Neural cell (in vitro differentiated cells): ENCODE measurements around the gene PPFIA1. TPM values are rescaled to one million over a fixed set of nuclear protein-coding genes. Genes with fewer than 3 reads are reported as not detected.

ENCODE experiments used
- H2AFZ ChIP-seq: fragments of 200-600, 300-800 bp; sonication (generic), shearing (Covaris generic); 2 replicates; pipeline ENCODE4 v1.6.0; 2014; ENCODE audit warnings: low read depth, mild to moderate bottlenecking, antibody characterized with exemption, low read length, moderate library complexity
- H3F3A ChIP-seq: fragments of 200-600 bp; shearing (Covaris generic); 2 replicates; pipeline ENCODE4 v1.6.1; 2016; ENCODE audit warnings: mild to moderate bottlenecking, moderate library complexity, mixed read lengths, antibody characterized with exemption, low read length; ENCODE audit not compliant: insufficient read depth, poor library complexity, severe bottlenecking
- H3K27ac ChIP-seq: fragments of 200-600, 300-800 bp; sonication (generic), shearing (Covaris generic); 2 replicates; pipeline ENCODE4 v1.5.1; 2014; ENCODE audit warnings: mild to moderate bottlenecking, low read length, moderate library complexity
- H3K27me3 ChIP-seq: fragments of 300-800, 200-600 bp; sonication (generic), shearing (Covaris generic); 2 replicates; pipeline ENCODE4 v1.6.0; 2014; ENCODE audit warnings: mild to moderate bottlenecking, low read depth, low read length, moderate library complexity; ENCODE audit not compliant: insufficient read depth
- H3K36me3 ChIP-seq: fragments of 300-800, 200-600 bp; sonication (generic), shearing (Covaris generic); 2 replicates; pipeline ENCODE4 v1.5.1; 2014; ENCODE audit warnings: mild to moderate bottlenecking, antibody characterized with exemption, low read length, moderate library complexity; ENCODE audit not compliant: insufficient read depth
- H3K4me2 ChIP-seq: fragments of 300-800, 200-600 bp; sonication (generic), shearing (Covaris generic); 2 replicates; pipeline ENCODE4 v1.6.0; 2014; ENCODE audit warnings: mild to moderate bottlenecking, low read length
- H3K4me3 ChIP-seq: fragments of 300-800, 200-600 bp; sonication (generic), shearing (Covaris generic); 2 replicates; pipeline ENCODE4 v1.5.1; 2014; ENCODE audit warnings: mild to moderate bottlenecking, low read length, moderate library complexity
- H3K79me2 ChIP-seq: fragments of 200-600 bp; shearing (Covaris generic); replicated peaks from 2 replicates; pipeline ENCODE4 v1.6.0; 2014; ENCODE audit warnings: mild to moderate bottlenecking, low read length, moderate library complexity; ENCODE audit not compliant: insufficient read depth
- H3K9ac ChIP-seq: fragments of 300-800, 200-600 bp; sonication (generic), shearing (Covaris generic); 2 replicates; pipeline ENCODE4 v1.6.1; 2016; ENCODE audit warnings: mild to moderate bottlenecking, low read length, mixed read lengths
- H3K9me2 ChIP-seq: fragments of 200-600 bp; shearing (Covaris generic); 2 replicates; pipeline ENCODE4 v1.6.1; 2016; ENCODE audit warnings: mild to moderate bottlenecking, low read length, mixed read lengths; ENCODE audit not compliant: insufficient read depth
- H3K9me3 ChIP-seq: fragments of 200-600, 300-800 bp; sonication (generic), shearing (Covaris generic); 2 replicates; pipeline ENCODE4 v1.6.1; 2016; ENCODE audit warnings: mild to moderate bottlenecking, mixed run types, low read length, moderate library complexity, mixed read lengths
- H4K20me1 ChIP-seq: fragments of 200-600 bp; shearing (Covaris generic); 2 replicates; pipeline ENCODE4 v1.6.1; 2016; ENCODE audit warnings: mild to moderate bottlenecking, mixed run types; ENCODE audit not compliant: insufficient read depth
- EP300 ChIP-seq: fragments of 450-650 bp; conservative IDR thresholded peaks from 2 replicates; pipeline ENCODE4 v1.6.1; 2014; ENCODE audit warnings: antibody characterized with exemption, mild to moderate bottlenecking, moderate library complexity; ENCODE audit not compliant: poor library complexity, severe bottlenecking
- EZH2 ChIP-seq: fragments of 200-600, 300-800 bp; shearing (Covaris generic), sonication (generic); IDR thresholded peaks from 2 replicates; pipeline ENCODE4 v1.6.1; 2014; ENCODE audit warnings: antibody characterized with exemption, low read length, borderline replicate concordance, mild to moderate bottlenecking; ENCODE audit not compliant: insufficient read depth, poor library complexity, severe bottlenecking
- MXI1 ChIP-seq: fragments of 450-650 bp; conservative IDR thresholded peaks from 2 replicates; pipeline ENCODE4 v1.6.1; 2014; ENCODE audit warnings: antibody characterized with exemption, mild to moderate bottlenecking; ENCODE audit not compliant: poor library complexity, severe bottlenecking
- POLR2AphosphoS5 ChIP-seq: IDR thresholded peaks from 2 replicates; pipeline ENCODE4 v1.6.1; 2012
- RAD21 ChIP-seq: fragments of 450-650 bp; conservative IDR thresholded peaks from 2 replicates; pipeline ENCODE4 v1.6.1; 2014; ENCODE audit warnings: antibody characterized with exemption, mild to moderate bottlenecking, moderate library complexity
- SMC3 ChIP-seq: fragments of 450-650 bp; conservative IDR thresholded peaks from 2 replicates; pipeline ENCODE4 v1.6.1; 2014; ENCODE audit warnings: antibody characterized with exemption, mild to moderate bottlenecking, moderate library complexity; ENCODE audit not compliant: poor library complexity
- TAF1 ChIP-seq: IDR thresholded peaks from 2 replicates; pipeline ENCODE4 v1.6.1; 2012; ENCODE audit warnings: low read depth
- polyA plus RNA-seq: library from polyadenylated mRNA; depleted of rRNA; stranded (reverse); fragments of >200 nt; gene quantifications from 2 replicates; pipeline ENCODE4 v1.2.3, GENCODE V29; 2014
- TF ChIP-seq, protein P1 (sequence below): IDR thresholded peaks from 2 replicates; pipeline ENCODE4 v1.6.1; 2012; ENCODE audit warnings: borderline replicate concordance
- TF ChIP-seq, protein P2 (sequence below): fragments of 450-650 bp; IDR thresholded peaks from 2 replicates; pipeline ENCODE4 v1.5.1; 2014; ENCODE audit warnings: antibody characterized with exemption, mild to moderate bottlenecking, moderate library complexity; ENCODE audit not compliant: poor library complexity, severe bottlenecking

PPFIA1 gene
- polyA plus RNA-seq, 1 donor from 2014 or later = 48.9 TPM

- no peaks in the 10 kb centered on the region for H3F3A ChIP-seq
- H3K4me3 ChIP-seq = no peak overlapping the region
- H2AFZ ChIP-seq = no peak overlapping the region
- no peaks in the 10 kb centered on the region for H3K79me2 ChIP-seq
- TF ChIP-seq EZH2 = no peak
- no peak for TF ChIP-seq RAD21
- TF ChIP-seq SMC3 = no peak
- TF ChIP-seq MXI1 = no peak
- no peak for TF ChIP-seq TAF1
- TF ChIP-seq POLR2AphosphoS5 = no peak
- TF ChIP-seq, protein P1, sequence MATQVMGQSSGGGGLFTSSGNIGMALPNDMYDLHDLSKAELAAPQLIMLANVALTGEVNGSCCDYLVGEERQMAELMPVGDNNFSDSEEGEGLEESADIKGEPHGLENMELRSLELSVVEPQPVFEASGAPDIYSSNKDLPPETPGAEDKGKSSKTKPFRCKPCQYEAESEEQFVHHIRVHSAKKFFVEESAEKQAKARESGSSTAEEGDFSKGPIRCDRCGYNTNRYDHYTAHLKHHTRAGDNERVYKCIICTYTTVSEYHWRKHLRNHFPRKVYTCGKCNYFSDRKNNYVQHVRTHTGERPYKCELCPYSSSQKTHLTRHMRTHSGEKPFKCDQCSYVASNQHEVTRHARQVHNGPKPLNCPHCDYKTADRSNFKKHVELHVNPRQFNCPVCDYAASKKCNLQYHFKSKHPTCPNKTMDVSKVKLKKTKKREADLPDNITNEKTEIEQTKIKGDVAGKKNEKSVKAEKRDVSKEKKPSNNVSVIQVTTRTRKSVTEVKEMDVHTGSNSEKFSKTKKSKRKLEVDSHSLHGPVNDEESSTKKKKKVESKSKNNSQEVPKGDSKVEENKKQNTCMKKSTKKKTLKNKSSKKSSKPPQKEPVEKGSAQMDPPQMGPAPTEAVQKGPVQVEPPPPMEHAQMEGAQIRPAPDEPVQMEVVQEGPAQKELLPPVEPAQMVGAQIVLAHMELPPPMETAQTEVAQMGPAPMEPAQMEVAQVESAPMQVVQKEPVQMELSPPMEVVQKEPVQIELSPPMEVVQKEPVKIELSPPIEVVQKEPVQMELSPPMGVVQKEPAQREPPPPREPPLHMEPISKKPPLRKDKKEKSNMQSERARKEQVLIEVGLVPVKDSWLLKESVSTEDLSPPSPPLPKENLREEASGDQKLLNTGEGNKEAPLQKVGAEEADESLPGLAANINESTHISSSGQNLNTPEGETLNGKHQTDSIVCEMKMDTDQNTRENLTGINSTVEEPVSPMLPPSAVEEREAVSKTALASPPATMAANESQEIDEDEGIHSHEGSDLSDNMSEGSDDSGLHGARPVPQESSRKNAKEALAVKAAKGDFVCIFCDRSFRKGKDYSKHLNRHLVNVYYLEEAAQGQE = no peak
- no peak for TF ChIP-seq EP300
- TF ChIP-seq, protein P2, sequence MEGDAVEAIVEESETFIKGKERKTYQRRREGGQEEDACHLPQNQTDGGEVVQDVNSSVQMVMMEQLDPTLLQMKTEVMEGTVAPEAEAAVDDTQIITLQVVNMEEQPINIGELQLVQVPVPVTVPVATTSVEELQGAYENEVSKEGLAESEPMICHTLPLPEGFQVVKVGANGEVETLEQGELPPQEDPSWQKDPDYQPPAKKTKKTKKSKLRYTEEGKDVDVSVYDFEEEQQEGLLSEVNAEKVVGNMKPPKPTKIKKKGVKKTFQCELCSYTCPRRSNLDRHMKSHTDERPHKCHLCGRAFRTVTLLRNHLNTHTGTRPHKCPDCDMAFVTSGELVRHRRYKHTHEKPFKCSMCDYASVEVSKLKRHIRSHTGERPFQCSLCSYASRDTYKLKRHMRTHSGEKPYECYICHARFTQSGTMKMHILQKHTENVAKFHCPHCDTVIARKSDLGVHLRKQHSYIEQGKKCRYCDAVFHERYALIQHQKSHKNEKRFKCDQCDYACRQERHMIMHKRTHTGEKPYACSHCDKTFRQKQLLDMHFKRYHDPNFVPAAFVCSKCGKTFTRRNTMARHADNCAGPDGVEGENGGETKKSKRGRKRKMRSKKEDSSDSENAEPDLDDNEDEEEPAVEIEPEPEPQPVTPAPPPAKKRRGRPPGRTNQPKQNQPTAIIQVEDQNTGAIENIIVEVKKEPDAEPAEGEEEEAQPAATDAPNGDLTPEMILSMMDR = no peak
- no peaks in the 10 kb centered on the region for H3K9me3 ChIP-seq
- H3K27ac ChIP-seq = no peak overlapping the region
- H4K20me1 ChIP-seq = no peaks in the 10 kb centered on the region
- no peak overlapping the region for H3K9ac ChIP-seq
- H3K4me2 ChIP-seq = no peak overlapping the region
- H3K9me2 ChIP-seq = no peaks in the 10 kb centered on the region
- no peaks in the 10 kb centered on the region for H3K27me3 ChIP-seq
- H3K36me3 ChIP-seq = peaks cover 9% of the 10 kb centered on the region
These were observed 145.3 kb downstream of the PPFIA1 start for GRCh38 chr11:70415642-70416395.

- H3F3A ChIP-seq = no peaks in the 10 kb centered on the region
- no peaks in the 10 kb centered on the region for H4K20me1 ChIP-seq
- no peaks in the 10 kb centered on the region for H3K27me3 ChIP-seq
- no peak overlapping the region for H2AFZ ChIP-seq
- no peaks in the 10 kb centered on the region for H3K9me3 ChIP-seq
- H3K4me3 ChIP-seq = no peak overlapping the region
- no peak overlapping the region for H3K4me2 ChIP-seq
- H3K9me2 ChIP-seq = no peaks in the 10 kb centered on the region
- TF ChIP-seq EZH2 (no peak), TAF1 (no peak)
- H3K79me2 ChIP-seq = no peaks in the 10 kb centered on the region
- no peak overlapping the region for H3K27ac ChIP-seq
- H3K9ac ChIP-seq = no peak overlapping the region
- H3K36me3 ChIP-seq = peaks cover 11% of the 10 kb centered on the region
These were observed 146.4 kb downstream of the PPFIA1 start for GRCh38 chr11:70416881-70417280.
